ENCODE results near the gene OLFML1.

Gene OLFML1

DNA sequence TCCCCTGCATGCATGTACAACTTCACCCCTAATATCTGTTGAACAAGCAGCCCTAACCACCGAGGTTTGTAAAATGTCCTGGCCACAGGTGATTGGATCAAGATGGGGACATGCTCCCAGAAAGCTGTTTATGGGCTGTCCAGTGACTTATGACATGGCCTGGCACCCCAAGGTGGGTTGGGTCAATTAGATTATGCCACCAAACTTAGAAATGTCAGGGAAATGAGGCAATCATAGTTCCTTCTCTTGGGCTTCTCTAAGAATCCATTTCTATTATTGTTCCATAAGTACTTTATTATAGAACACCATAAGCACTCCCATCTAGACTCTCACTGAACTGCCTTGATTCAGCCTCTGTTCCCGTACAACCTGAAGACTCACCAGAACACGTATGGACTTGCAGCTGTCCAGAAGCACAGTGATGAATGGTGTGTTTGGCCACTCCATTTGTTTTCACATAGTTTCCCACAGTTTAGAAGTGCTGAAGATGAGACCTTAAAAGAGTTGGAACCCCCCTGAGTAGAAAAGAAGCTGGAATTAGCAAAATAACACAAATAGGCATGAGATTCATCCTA lies 45.5 kb upstream of the OLFML1 start:
- H3K27ac ChIP-seq (ENCODE audit: extremely low read depth, low read depth, low read length): no peak overlapping the region
- H3K36me3 ChIP-seq (ENCODE audit: control insufficient read depth in 2 of 2, insufficient read depth in 1 of 2, low read length in 2 of 2): peaks cover 0 to 5% of the 10 kb centered on the region in 2 experiments; a peak in 1 of 3 replicates
- TF ChIP-seq ZNF560 (tag by site-specific recombination; IDR thresholded peaks at IDR 0.05; ENCODE audit: borderline replicate concordance) (no peak), EGR2 (tag by site-specific recombination; IDR thresholded peaks at IDR 0.05; ENCODE audit: low read depth) (no peak), ZBTB8A (tag by site-specific recombination; IDR thresholded peaks at IDR 0.05) (no peak), ZNF626 (tag by site-specific recombination; IDR thresholded peaks at IDR 0.05) (no peak), ZNF366 (tag by site-specific recombination; conservative IDR thresholded peaks at IDR 0.05) (no peak), ZNF830 (tag by site-specific recombination; IDR thresholded peaks at IDR 0.05; ENCODE audit: low read depth) (no peak), ZNF214 (tag by site-specific recombination; IDR thresholded peaks at IDR 0.05; ENCODE audit: borderline replicate concordance) (no peak), ZNF169 (tag by site-specific recombination; IDR thresholded peaks at IDR 0.05) (no peak), ZNF792 (tag by site-specific recombination; IDR thresholded peaks at IDR 0.05) (no peak), ZNF677 (tag by site-specific recombination; IDR thresholded peaks at IDR 0.05) (no peak), ZNF335 (tag by site-specific recombination; conservative IDR thresholded peaks at IDR 0.05) (no peak), ZNF416 (tag by site-specific recombination; IDR thresholded peaks at IDR 0.05) (no peak), MZF1 (tag by site-specific recombination; IDR thresholded peaks at IDR 0.05; ENCODE audit: borderline replicate concordance) (no peak), ZNF221 (tag by site-specific recombination; IDR thresholded peaks at IDR 0.05; ENCODE audit: borderline replicate concordance) (no peak), ZNF146 (tag by site-specific recombination; IDR thresholded peaks at IDR 0.05) (no peak)
- TF ChIP-seq, protein P1, sequence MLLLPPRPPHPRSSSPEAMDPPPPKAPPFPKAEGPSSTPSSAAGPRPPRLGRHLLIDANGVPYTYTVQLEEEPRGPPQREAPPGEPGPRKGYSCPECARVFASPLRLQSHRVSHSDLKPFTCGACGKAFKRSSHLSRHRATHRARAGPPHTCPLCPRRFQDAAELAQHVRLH (tag by site-specific recombination; IDR thresholded peaks at IDR 0.05): no peak
- TF ChIP-seq, protein P2, sequence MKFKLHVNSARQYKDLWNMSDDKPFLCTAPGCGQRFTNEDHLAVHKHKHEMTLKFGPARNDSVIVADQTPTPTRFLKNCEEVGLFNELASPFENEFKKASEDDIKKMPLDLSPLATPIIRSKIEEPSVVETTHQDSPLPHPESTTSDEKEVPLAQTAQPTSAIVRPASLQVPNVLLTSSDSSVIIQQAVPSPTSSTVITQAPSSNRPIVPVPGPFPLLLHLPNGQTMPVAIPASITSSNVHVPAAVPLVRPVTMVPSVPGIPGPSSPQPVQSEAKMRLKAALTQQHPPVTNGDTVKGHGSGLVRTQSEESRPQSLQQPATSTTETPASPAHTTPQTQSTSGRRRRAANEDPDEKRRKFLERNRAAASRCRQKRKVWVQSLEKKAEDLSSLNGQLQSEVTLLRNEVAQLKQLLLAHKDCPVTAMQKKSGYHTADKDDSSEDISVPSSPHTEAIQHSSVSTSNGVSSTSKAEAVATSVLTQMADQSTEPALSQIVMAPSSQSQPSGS (tag by site-specific recombination; IDR thresholded peaks at IDR 0.05; ENCODE audit: low read depth): no peak
- H3K4me1 ChIP-seq (ENCODE audit: control insufficient read depth, insufficient read depth, low read length): no peaks in the 10 kb centered on the region
- ChIA-PET POLR2A (no interaction called here), CTCF (interaction anchor here (0.5 to 5.2 kb wide), 5 partner anchors 48 to 296 kb away, joined by 3 to 38 read pairs (median 5); no protein-coding TSS in a partner anchor)
- H3K9me3 ChIP-seq (ENCODE audit: control insufficient read depth, insufficient read depth, low read depth, low read length): no peaks in the 10 kb centered on the region
- no peak overlapping the region for H3K4me3 ChIP-seq (ENCODE audit: low read depth, low read length)

DNA sequence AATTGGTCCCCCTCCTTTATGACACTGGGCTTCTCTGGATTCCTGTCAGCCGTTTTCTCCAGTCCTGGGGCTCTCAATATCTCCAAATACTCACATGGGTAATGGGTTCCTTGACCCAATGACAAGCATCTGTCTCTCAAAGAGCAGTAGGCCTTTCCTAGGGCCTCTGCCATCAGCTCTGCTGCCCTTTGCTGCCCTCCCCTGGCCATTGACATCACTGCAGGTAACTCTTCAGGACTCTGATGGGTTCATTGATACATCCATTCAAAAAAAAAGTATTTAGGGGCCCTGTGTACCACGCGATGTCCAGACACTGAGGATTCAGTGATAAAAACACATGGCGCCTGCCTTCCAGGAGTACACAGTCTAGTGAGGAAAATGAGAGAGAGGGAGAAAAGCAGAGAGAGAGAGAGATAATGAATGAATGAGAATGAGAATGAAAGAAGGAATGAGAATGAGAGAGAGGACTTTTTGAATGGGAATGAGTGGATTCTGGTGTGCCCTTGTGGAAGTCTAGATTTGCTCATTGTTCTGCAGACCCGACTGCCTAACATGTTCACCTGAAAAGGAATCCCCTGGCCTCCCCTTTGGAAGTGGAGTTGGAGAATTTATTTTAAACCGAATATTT lies 42.6 kb upstream of the OLFML1 start:
- Histone ChIP-seq H3K9me3 (ENCODE audit: control insufficient read depth, insufficient read depth, low read depth, low read length) (no peaks in the 10 kb centered on the region), H3K36me3 (ENCODE audit: control insufficient read depth in 2 of 2, insufficient read depth in 1 of 2, low read length in 2 of 2) (peaks cover 0 to 5% of the 10 kb centered on the region in 2 experiments; a peak in 1 of 3 replicates), H3K27ac (ENCODE audit: extremely low read depth, low read depth, low read length) (no peak overlapping the region), H3K4me3 (ENCODE audit: low read depth, low read length) (no peak overlapping the region), H3K4me1 (ENCODE audit: control insufficient read depth, insufficient read depth, low read length) (no peaks in the 10 kb centered on the region)
- POLR2A ChIA-PET: no interaction called here
- no peak for TF ChIP-seq ZBTB20 (tag by site-specific recombination; IDR thresholded peaks at IDR 0.05)
- TF ChIP-seq ZNF654 (tag by site-specific recombination; IDR thresholded peaks at IDR 0.05; ENCODE audit: low read depth): peak; percentile 51
- CTCF ChIA-PET: interaction anchor here (0.5 to 5.2 kb wide), 27 partner anchors 8 to 630 kb away, joined by 3 to 38 read pairs (median 3); no protein-coding TSS in a partner anchor

Data from HEK293 (cell line).